ENCODE data around the gene WRAP53. TPM values are rescaled to one million over a fixed set of nuclear protein-coding genes. Genes with fewer than 3 reads are reported as not detected.

Gene WRAP53
- total RNA-seq, 1 donor from 2014 or later = 21.3 TPM

DNA sequence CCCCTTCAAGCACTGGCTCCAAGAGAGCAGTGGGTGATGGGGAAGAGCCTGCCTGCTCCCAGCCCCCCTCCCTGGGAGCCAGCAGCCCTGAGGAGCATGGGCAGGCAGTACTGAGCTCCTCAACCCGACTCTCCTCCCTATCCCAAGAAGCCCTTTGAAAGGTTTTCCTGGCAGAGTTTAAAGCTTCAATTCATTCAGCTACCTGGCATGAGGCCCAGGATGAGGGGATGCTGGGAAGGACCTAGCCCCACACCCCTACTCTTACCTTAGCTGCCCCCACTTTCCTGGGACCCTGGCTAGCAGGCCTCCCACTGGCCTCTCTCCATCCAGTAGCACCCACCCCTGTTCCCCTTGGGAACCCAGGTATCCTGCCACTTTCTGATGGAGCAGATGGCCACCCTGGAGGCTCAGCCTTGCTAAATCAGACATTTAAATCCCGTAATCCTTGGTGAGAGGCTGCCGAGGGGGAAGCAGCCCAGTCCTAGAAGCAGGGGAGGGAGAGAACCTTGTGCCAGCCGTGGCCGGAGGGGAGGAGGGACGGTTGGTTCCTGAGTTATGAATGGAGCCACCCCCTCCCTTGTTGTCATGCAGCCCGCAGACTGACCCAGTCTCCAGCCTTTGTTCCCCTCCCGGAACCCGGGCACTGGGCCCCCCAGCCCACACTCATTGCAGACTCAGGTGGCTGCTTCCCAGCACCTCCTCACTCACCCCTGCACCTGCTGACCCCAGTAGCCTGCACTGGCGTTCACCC, 20.4 kb upstream of the WRAP53 start:
- Mint-ChIP-seq H3K36me3 (ENCODE audit: low read depth, unreplicated experiment) (peaks cover 16% of the 10 kb centered on the region), H3K27ac (ENCODE audit: unreplicated experiment) (no peak overlapping the region)

DNA sequence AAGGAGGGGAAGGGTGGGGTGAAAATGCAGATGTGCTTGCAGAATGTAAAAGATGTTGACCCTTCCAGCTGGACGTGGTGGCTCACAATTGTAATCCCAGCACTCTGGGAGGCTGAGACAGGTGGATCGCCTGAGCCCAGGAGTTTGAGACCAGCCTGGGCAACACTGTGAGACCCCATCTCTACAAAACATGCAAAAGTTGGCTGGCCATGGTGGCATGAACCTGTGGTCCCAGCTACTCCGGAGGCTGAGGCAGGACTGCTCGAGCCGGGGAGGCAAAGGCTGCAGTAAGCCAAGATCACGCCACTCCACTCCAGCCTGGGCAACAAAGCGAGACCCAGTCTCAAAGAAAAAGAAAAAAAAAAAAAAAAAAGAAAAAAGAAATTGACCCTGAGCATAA, 19.8 kb upstream of the WRAP53 start:
- Mint-ChIP-seq H3K27ac (ENCODE audit: unreplicated experiment) (no peak overlapping the region), H3K27me3 (ENCODE audit: unreplicated experiment) (peaks cover 2% of the 10 kb centered on the region), H3K9me3 (ENCODE audit: unreplicated experiment) (no peaks in the 10 kb centered on the region), H3K36me3 (ENCODE audit: low read depth, unreplicated experiment) (peaks cover 22% of the 10 kb centered on the region), H3K4me1 (ENCODE audit: unreplicated experiment) (no peaks in the 10 kb centered on the region), H3K4me3 (ENCODE audit: unreplicated experiment) (no peak overlapping the region)
- DNase-seq (ENCODE audit: low spot score) = no peak
- TF ChIP-seq, protein P1, sequence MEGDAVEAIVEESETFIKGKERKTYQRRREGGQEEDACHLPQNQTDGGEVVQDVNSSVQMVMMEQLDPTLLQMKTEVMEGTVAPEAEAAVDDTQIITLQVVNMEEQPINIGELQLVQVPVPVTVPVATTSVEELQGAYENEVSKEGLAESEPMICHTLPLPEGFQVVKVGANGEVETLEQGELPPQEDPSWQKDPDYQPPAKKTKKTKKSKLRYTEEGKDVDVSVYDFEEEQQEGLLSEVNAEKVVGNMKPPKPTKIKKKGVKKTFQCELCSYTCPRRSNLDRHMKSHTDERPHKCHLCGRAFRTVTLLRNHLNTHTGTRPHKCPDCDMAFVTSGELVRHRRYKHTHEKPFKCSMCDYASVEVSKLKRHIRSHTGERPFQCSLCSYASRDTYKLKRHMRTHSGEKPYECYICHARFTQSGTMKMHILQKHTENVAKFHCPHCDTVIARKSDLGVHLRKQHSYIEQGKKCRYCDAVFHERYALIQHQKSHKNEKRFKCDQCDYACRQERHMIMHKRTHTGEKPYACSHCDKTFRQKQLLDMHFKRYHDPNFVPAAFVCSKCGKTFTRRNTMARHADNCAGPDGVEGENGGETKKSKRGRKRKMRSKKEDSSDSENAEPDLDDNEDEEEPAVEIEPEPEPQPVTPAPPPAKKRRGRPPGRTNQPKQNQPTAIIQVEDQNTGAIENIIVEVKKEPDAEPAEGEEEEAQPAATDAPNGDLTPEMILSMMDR (IDR thresholded peaks at IDR 0.05; ENCODE audit: unreplicated experiment) = no peak

More for the DNA sequence above, 20.4 kb upstream of the WRAP53 start:
- Mint-ChIP-seq H3K4me3 (ENCODE audit: unreplicated experiment) (no peak overlapping the region), H3K27me3 (ENCODE audit: unreplicated experiment) (no peaks in the 10 kb centered on the region), H3K9me3 (ENCODE audit: unreplicated experiment) (no peaks in the 10 kb centered on the region), H3K4me1 (ENCODE audit: unreplicated experiment) (no peaks in the 10 kb centered on the region)
- TF ChIP-seq, protein P1 (IDR thresholded peaks at IDR 0.05; ENCODE audit: unreplicated experiment) = no peak
- DNase-seq (ENCODE audit: low spot score) = no peak

DNA sequence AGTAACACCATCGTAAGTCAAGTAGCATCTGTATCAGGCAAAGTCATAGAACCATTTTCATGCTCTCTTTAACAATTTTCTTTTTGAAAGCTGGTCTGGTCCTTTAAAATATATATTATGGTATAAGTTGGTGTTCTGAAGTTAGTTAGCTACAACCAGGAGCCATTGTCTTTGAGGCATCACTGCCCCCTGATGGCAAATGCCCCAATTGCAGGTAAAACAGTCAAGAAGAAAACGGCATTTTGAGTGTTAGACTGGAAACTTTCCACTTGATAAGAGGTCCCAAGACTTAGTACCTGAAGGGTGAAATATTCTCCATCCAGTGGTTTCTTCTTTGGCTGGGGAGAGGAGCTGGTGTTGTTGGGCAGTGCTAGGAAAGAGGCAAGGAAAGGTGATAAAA, 15.0 kb upstream of the WRAP53 start:
- Mint-ChIP-seq H3K27ac (ENCODE audit: unreplicated experiment) (no peak overlapping the region), H3K36me3 (ENCODE audit: low read depth, unreplicated experiment) (peaks cover 43% of the 10 kb centered on the region), H3K9me3 (ENCODE audit: unreplicated experiment) (no peaks in the 10 kb centered on the region), H3K4me1 (ENCODE audit: unreplicated experiment) (peaks cover 21% of the 10 kb centered on the region), H3K27me3 (ENCODE audit: unreplicated experiment) (peaks cover 5% of the 10 kb centered on the region), H3K4me3 (ENCODE audit: unreplicated experiment) (peak overlapping the region; percentile 89)
- TF ChIP-seq, protein P1 (IDR thresholded peaks at IDR 0.05; ENCODE audit: unreplicated experiment) = peak; percentile 89
- no peak for DNase-seq (ENCODE audit: low spot score)

DNA sequence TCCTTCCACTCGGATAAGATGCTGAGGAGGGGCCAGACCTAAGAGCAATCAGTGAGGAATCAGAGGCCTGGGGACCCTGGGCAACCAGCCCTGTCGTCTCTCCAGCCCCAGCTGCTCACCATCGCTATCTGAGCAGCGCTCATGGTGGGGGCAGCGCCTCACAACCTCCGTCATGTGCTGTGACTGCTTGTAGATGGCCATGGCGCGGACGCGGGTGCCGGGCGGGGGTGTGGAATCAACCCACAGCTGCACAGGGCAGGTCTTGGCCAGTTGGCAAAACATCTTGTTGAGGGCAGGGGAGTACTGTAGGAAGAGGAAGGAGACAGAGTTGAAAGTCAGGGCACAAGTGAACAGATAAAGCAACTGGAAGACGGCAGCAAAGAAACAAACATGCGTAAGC, 13.3 kb upstream of the WRAP53 start:
- H3K9me3 Mint-ChIP-seq (ENCODE audit: unreplicated experiment) = no peaks in the 10 kb centered on the region
- peaks cover 43% of the 10 kb centered on the region for H3K36me3 Mint-ChIP-seq (ENCODE audit: low read depth, unreplicated experiment)
- H3K4me1 Mint-ChIP-seq (ENCODE audit: unreplicated experiment) = peaks cover 21% of the 10 kb centered on the region
- TF ChIP-seq, protein P1 (IDR thresholded peaks at IDR 0.05; ENCODE audit: unreplicated experiment) = no peak
- peak overlapping the region; percentile 66 for H3K4me3 Mint-ChIP-seq (ENCODE audit: unreplicated experiment)
- no peak overlapping the region for H3K27ac Mint-ChIP-seq (ENCODE audit: unreplicated experiment)
- peaks cover 5% of the 10 kb centered on the region for H3K27me3 Mint-ChIP-seq (ENCODE audit: unreplicated experiment)
- DNase-seq (ENCODE audit: low spot score) = no peak

DNA sequence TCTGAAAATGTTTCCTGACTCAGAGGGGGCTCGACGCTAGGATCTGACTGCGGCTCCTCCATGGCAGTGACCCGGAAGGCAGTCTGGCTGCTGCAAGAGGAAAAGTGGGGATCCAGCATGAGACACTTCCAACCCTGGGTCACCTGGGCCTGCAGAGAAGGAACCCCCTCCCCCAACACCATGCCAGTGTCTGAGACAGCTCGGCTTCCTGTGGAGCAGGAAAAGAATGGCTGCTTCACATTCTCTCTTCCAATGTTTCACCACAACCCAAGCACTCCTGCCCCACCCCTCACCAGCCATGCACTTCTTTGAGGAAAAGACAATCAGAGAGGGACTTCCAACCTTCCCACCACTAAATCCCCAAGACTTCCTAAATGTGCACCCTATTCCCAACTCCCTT, 11.7 kb upstream of the WRAP53 start:
- no peak for DNase-seq (ENCODE audit: low spot score)
- H3K27ac Mint-ChIP-seq (ENCODE audit: unreplicated experiment) = peak overlapping the region; percentile 89

More for the DNA sequence above, 11.7 kb upstream of the WRAP53 start:
- peaks cover 5% of the 10 kb centered on the region for H3K27me3 Mint-ChIP-seq (ENCODE audit: unreplicated experiment)
- no peaks in the 10 kb centered on the region for H3K9me3 Mint-ChIP-seq (ENCODE audit: unreplicated experiment)
- TF ChIP-seq, protein P1 (IDR thresholded peaks at IDR 0.05; ENCODE audit: unreplicated experiment) = no peak
- peak overlapping the region; percentile 42 for H3K4me3 Mint-ChIP-seq (ENCODE audit: unreplicated experiment)
- peaks cover 35% of the 10 kb centered on the region for H3K36me3 Mint-ChIP-seq (ENCODE audit: low read depth, unreplicated experiment)
- peaks cover 21% of the 10 kb centered on the region for H3K4me1 Mint-ChIP-seq (ENCODE audit: unreplicated experiment)

Measured in endothelial cell (in vitro differentiated cells).